ENCODE data around the gene TRAPPC13.

DNA sequence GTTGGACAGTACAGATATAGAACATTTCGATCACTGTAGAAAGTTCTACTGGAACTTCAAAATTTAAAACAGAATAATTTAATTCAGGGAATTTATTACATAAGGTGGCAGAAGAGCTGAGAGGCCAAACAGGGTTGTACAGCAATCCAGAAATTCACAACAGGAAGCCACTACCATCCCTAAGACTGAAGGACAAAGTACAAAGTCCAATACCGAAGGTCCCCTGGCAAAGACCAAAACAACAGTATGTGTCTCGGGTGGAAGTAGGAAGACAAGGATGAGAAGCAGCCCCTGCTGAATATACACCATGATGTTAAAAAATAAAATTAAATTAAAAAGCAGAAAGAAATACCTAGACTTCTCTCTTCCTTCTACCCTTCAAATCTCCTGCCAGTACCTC is 77.2 kb downstream of the TRAPPC13 start:
- TF ChIP-seq CTCF (IDR thresholded peaks at IDR 0.05; ENCODE audit: insufficient read depth, low read length): no peak
- TF ChIP-seq, protein P1, sequence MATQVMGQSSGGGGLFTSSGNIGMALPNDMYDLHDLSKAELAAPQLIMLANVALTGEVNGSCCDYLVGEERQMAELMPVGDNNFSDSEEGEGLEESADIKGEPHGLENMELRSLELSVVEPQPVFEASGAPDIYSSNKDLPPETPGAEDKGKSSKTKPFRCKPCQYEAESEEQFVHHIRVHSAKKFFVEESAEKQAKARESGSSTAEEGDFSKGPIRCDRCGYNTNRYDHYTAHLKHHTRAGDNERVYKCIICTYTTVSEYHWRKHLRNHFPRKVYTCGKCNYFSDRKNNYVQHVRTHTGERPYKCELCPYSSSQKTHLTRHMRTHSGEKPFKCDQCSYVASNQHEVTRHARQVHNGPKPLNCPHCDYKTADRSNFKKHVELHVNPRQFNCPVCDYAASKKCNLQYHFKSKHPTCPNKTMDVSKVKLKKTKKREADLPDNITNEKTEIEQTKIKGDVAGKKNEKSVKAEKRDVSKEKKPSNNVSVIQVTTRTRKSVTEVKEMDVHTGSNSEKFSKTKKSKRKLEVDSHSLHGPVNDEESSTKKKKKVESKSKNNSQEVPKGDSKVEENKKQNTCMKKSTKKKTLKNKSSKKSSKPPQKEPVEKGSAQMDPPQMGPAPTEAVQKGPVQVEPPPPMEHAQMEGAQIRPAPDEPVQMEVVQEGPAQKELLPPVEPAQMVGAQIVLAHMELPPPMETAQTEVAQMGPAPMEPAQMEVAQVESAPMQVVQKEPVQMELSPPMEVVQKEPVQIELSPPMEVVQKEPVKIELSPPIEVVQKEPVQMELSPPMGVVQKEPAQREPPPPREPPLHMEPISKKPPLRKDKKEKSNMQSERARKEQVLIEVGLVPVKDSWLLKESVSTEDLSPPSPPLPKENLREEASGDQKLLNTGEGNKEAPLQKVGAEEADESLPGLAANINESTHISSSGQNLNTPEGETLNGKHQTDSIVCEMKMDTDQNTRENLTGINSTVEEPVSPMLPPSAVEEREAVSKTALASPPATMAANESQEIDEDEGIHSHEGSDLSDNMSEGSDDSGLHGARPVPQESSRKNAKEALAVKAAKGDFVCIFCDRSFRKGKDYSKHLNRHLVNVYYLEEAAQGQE (IDR thresholded peaks at IDR 0.05; ENCODE audit: insufficient replicate concordance, low read depth): no peak
